GM12878 (cell line): ENCODE data around the gene GAK.

Experiments used
- SP1 ChIP-seq: IDR thresholded peaks from one replicate; pipeline ENCODE4 v1.6.1; 2011; ENCODE audit warnings: low read depth, low read length
- TAF1 ChIP-seq: IDR thresholded peaks from 2 replicates; pipeline ENCODE4 v1.6.1; 2011; ENCODE audit warnings: mild to moderate bottlenecking, low read depth, low read length, borderline replicate concordance

DNA sequence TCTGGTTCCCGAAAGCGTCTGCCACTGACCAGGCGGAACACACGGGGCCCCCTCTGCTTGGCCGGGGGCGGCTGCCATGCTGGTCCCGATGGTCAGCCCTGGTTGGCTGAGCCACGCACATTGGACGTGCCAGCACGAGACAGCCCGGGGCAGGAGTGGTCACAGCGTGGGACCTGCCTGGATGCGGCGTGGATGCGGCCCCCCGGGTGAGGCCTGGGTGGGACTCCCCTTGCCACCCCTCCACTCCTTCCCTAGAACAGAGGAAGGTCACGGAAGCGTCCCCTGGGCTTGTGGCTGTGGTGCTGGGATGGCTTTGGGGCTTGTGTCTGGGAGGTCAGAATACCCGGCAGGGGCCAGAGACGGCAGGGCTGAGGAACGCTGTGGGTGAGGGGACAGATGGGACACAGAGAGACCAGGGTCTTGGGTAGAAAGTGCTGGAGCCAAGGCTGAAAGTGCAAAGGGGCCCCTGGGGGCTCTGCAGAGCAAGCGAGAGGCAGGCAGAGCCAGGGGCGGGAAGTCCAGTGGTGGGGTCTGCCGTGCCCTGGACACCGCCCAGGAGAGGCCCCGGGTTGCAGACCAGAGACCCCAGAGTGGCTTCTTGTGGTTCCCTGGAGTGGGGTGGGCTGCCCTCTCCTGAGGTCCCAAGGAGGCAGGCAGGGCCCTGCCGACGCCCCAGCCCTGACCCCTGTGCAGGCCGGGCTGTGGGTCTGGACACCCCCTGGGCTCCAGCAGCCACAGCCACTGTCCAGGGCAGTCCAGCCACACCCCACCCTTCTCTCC, 97.6 kb downstream of the GAK start:
- no peak for TF ChIP-seq SP1
- TF ChIP-seq TAF1: no peak
